Epithelial cell of esophagus (primary cell): ENCODE results near the gene SLX4.

Experiments used
- DNase-seq: peaks from one replicate; pipeline ENCODE4 v3.0.0; 2010; ENCODE audit warnings: low read depth
- H3K4me3 ChIP-seq: 2 replicates; pipeline ENCODE4 v1.5.1; 2011; ENCODE audit warnings: mild to moderate bottlenecking, low read length, control low read depth
- TF ChIP-seq, protein P1 (sequence below): IDR thresholded peaks from 2 replicates; pipeline ENCODE4 v1.5.1; 2011; ENCODE audit warnings: low read depth, mild to moderate bottlenecking, low read length, control low read depth, inconsistent platforms; ENCODE audit not compliant: insufficient read depth; ENCODE audit errors: missing control alignments

Gene SLX4

DNA sequence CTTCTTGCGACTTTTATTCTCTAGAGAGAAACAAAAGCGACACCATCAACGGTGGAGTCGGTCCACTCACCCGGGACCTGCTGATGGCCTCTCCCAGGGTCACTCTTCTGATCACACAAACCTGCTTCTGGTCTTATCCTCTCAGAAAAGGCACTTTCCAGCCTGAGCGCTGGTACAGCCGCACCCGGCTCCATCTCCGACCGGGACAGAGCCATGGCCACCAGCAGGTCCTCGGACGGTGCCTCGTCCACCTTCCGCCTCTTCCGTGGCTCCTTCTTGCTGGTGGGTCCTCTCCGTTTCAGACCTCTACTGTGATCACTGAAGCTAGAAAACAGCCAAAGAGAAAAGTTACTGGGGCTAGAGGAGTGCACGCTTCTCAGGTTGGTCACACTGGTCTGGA is 13.7 kb downstream of the SLX4 start:
- DNase-seq = no peak
- no peak overlapping the region for H3K4me3 ChIP-seq
- TF ChIP-seq, protein P1, sequence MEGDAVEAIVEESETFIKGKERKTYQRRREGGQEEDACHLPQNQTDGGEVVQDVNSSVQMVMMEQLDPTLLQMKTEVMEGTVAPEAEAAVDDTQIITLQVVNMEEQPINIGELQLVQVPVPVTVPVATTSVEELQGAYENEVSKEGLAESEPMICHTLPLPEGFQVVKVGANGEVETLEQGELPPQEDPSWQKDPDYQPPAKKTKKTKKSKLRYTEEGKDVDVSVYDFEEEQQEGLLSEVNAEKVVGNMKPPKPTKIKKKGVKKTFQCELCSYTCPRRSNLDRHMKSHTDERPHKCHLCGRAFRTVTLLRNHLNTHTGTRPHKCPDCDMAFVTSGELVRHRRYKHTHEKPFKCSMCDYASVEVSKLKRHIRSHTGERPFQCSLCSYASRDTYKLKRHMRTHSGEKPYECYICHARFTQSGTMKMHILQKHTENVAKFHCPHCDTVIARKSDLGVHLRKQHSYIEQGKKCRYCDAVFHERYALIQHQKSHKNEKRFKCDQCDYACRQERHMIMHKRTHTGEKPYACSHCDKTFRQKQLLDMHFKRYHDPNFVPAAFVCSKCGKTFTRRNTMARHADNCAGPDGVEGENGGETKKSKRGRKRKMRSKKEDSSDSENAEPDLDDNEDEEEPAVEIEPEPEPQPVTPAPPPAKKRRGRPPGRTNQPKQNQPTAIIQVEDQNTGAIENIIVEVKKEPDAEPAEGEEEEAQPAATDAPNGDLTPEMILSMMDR = no peak

DNA sequence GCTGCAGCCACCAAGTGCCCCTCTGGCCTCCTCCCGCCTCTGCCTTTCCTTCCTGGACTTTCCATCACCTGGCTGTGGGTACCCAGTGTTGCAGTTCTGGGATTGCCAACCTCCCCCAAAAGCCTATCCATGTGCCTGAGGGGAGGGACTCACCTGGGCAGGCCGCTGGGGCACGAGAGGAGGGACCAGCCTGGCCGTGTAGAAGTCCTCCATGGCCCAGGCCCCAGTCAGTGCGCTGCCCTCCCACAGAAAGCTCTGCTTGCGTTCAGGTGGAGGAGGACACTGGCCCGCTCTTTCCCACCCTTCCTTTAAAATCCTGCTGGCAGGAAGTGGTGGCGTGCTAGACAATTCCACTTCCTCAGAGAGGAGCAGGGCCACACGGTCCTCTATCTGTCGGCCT is 14.2 kb downstream of the SLX4 start:
- no peak overlapping the region for H3K4me3 ChIP-seq
- DNase-seq = no peak
- TF ChIP-seq, protein P1 = no peak

DNA sequence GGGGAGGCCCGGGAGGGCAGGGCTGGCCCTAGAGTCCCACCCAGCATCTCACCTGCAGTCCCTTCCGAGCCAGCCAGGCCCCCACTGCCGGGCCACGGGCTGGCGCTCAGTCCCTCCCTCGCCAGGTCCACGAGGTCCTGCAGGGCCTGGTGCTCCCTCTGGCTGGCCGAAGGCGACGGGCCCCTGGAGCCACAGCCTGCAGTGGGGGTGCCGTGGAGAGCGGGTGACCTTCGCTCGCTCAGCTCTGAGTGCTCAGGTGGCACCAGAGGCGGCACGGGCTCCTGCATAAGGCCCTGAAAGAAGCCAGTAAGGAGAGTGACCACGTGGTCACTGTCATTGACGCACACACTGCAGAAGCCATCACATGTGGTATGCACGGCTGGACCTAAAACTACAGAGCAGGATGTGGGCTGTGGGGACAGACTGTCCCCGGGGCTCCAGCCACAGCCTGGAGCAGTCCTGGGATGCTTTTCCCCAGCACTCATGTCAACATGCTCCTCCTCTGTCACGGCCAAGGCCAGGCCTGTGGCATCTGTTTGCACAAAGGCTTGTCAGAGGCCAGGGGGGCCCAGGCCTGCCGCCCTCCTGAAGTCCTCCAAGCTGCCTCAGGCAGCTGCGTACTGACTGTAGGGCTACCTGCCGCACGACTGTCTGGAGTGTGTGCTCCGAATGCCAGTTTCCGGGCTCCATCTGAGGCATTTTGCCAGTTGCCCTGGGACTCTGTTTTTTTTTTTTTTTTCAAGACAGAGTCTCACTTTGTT is 15.1 kb downstream of the SLX4 start:
- no peak for DNase-seq
- TF ChIP-seq, protein P1 = no peak
- H3K4me3 ChIP-seq = no peak overlapping the region

DNA sequence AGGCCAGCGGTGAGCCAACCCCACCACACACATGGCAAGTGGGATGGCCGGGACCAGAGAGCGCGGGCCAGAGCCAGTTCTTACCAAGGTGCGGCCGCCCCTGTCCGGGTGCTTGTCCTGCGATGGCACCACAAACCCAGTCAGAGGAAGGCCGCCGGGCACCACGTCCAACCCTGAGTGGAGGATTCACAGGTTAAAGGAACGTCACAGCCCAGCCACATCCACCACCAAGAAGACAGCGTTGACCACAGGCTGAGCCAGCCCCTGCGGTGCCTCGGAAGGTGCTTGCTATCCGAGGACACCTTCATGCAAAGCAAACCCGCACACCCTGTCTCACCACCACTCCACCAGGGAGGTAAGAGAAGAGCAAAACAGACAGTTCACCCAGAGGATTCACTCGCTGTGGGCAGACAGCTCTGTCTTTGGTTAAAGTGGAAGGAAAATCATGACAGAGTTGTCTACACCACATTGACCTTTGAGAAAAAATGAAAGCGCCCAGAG is 15.8 kb downstream of the SLX4 start:
- TF ChIP-seq, protein P1 = no peak
- no peak overlapping the region for H3K4me3 ChIP-seq
- no peak for DNase-seq

DNA sequence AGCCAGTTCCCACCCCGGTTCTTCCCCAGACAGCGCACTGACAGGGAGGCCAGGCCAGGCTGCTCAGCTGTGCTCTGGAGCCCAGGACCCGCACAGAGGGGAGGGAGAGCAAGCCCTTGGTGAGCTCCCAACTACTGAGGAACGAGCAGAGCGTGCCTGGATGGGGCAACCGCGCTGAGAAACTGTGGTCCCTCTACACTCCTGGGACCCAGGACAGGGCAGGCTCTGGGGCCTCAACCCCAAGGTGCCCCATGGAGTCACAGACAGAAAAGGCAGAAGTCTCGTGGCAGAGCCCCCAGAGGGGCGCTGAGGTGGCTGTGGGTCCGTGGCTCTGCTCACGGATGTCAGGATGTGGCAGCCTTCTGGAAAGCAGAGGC is 16.3 kb downstream of the SLX4 start:
- TF ChIP-seq, protein P1 = no peak
- no peak for DNase-seq
- H3K4me3 ChIP-seq = no peak overlapping the region

DNA sequence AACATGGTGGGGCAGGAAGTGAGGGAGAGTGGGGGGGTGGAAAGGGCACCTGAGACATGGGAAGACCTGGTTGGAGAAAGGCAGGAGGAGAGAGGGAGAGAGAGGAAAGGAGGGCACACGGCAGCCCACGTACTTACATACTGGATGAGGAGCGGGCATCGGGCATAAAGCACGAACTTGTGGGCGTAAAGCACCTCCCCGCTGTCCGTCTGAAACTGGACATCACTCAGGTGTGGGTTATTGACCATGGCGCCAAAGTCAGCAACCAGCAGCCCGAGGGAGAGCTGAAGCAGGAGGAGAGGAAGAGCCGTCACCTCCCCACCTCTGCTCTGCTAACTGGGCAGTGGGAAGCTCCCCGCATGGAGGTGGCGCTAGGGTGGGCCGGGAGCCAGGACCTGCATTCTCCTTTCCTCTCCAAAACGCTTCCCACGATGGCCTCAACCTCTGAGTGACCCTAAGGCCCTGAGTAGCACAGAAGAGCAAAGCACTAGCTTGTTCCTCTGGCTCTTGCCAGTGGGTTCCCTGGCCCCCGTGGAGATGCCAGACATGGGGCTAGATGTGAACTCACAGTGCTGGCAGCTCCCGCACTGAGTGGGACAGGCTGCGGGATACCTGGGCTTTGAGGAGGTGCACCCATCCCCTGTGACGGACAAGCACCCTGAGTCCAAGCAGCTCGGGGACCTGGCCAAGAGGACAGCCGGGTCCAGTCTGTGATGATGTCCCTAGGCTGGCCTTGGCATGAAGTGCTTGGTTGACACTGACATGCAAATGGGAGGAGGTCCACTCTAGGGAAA is 16.9 kb downstream of the SLX4 start:
- H3K4me3 ChIP-seq = no peak overlapping the region
- DNase-seq = no peak
- TF ChIP-seq, protein P1 = no peak
